Suprapubic skin (tissue), 4 donors: ENCODE data around the gene TTLL6. TPM values are rescaled to one million over a fixed set of nuclear protein-coding genes. Genes with fewer than 3 reads are reported as not detected.
A peak's percentile ranks its signal among the peaks of the same experiment; 100 is the strongest.

ENCODE experiments used
- DNase-seq, 2 donors: peaks; one replicate each; pipeline ENCODE4 v3.0.0-alpha.2; 2019; ENCODE audit warnings: low spot score in 2 of 2
- H3K27ac ChIP-seq: fragments of 200-600 bp; sonication (generic); one replicate; pipeline ENCODE4 v1.5.1; 2019
- H3K27me3 ChIP-seq: fragments of 200-600 bp; sonication (generic); one replicate; pipeline ENCODE4 v1.5.1; 2019
- H3K36me3 ChIP-seq: fragments of 200-600 bp; sonication (generic); one replicate; pipeline ENCODE4 v1.5.1; 2019
- H3K4me1 ChIP-seq: fragments of 200-600 bp; sonication (generic); one replicate; pipeline ENCODE4 v1.5.1; 2019
- H3K4me3 ChIP-seq: fragments of 200-600 bp; sonication (generic); one replicate; pipeline ENCODE4 v1.5.1; 2019; ENCODE audit warnings: mild to moderate bottlenecking
- H3K9me3 ChIP-seq: fragments of 200-600 bp; sonication (generic); one replicate; pipeline ENCODE4 v1.5.1; 2019
- EP300 ChIP-seq: sonication (generic); formaldehyde crosslinking; IDR thresholded peaks from one replicate; pipeline ENCODE4 v1.6.1; 2017; ENCODE audit warnings: antibody characterized with exemption
- POLR2A ChIP-seq, 2 donors: fragments of 450-650 bp; IDR thresholded peaks; one replicate each; pipeline ENCODE4 v1.6.1; 2017; ENCODE audit warnings: antibody characterized with exemption in 2 of 2, mild to moderate bottlenecking in 2 of 2, moderate library complexity in 2 of 2
- POLR2AphosphoS5 ChIP-seq, 3 donors: sonication (generic); formaldehyde crosslinking; IDR thresholded peaks; one replicate each; pipeline ENCODE4 v1.6.1; 2017; ENCODE audit warnings: antibody characterized with exemption in 3 of 3
- WGBS: methylation state at CpG from one replicate; pipeline ENCODE4 v1.1.5; 2018; 5-methylcytosine and 5-hydroxymethylcytosine counted together
- total RNA-seq, 4 donors: library from RNA; depleted of rRNA; stranded (reverse); fragments of >200 nt; gene quantifications; one replicate each; pipeline ENCODE4 v1.1.0, GENCODE V29; 2016
- TF ChIP-seq, protein P1 (sequence below), 2 donors: fragments of 200-600 bp in 1 of 2; fragments of 450-650 bp in 1 of 2; sonication (generic) in 1 of 2; IDR thresholded peaks; one replicate each; pipeline ENCODE4 v1.5.1; 2016 to 2019; ENCODE audit warnings: antibody characterized with exemption in 2 of 2, mild to moderate bottlenecking in 1 of 2, moderate library complexity in 1 of 2

TTLL6 gene
- total RNA-seq, 4 donors from 2014 or later: not detected

DNA sequence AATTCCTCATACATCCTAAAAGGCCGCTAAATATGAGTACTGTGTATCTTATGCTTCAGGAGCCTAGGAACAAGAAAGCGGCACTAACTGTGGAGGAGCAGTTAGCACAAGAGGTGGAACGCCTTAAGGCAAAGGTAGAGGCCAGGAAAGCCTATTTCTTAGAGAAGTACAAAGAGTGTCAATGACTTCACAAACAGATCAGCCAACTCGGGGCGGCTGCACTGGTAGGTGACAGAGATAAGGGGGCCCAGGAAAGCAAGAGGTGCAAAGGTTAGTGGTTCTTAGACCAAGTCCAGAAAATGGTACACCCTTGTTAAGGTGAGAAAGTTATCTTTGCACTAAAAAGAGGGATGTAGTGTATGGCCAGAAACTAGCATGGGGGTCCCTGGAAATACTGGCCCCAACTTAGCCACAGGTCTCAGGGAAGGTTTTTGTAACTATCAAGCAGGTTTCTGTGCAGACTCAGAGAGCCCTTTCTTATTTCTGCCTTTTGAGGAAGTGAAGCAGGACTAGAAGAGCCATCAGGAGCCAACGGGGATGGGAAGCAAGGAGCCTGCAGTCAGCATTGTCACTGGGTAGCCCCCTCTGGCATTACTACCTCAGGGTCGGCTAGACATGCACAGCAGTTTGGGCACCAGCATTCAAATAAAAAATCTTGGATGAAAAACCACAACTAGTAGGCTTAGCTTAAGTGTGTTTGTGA, 37.9 kb upstream of the TTLL6 start:
- no peaks in the 10 kb centered on the region for H3K9me3 ChIP-seq
- TF ChIP-seq, protein P1, sequence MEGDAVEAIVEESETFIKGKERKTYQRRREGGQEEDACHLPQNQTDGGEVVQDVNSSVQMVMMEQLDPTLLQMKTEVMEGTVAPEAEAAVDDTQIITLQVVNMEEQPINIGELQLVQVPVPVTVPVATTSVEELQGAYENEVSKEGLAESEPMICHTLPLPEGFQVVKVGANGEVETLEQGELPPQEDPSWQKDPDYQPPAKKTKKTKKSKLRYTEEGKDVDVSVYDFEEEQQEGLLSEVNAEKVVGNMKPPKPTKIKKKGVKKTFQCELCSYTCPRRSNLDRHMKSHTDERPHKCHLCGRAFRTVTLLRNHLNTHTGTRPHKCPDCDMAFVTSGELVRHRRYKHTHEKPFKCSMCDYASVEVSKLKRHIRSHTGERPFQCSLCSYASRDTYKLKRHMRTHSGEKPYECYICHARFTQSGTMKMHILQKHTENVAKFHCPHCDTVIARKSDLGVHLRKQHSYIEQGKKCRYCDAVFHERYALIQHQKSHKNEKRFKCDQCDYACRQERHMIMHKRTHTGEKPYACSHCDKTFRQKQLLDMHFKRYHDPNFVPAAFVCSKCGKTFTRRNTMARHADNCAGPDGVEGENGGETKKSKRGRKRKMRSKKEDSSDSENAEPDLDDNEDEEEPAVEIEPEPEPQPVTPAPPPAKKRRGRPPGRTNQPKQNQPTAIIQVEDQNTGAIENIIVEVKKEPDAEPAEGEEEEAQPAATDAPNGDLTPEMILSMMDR (IDR thresholded peaks at IDR 0.05): no peak
- no peak for TF ChIP-seq EP300
- no peak for TF ChIP-seq POLR2AphosphoS5 (IDR thresholded peaks at IDR 0.05)
- TF ChIP-seq POLR2A (IDR thresholded peaks at IDR 0.05): no peak
- WGBS: 88% methylated on average over 7 of the region's 7 CpGs
- no peak for DNase-seq
- H3K4me1 ChIP-seq: no peaks in the 10 kb centered on the region
- no peaks in the 10 kb centered on the region for H3K27me3 ChIP-seq
- peaks cover 95% of the 10 kb centered on the region for H3K36me3 ChIP-seq
- H3K4me3 ChIP-seq: no peak overlapping the region
- no peak overlapping the region for H3K27ac ChIP-seq

DNA sequence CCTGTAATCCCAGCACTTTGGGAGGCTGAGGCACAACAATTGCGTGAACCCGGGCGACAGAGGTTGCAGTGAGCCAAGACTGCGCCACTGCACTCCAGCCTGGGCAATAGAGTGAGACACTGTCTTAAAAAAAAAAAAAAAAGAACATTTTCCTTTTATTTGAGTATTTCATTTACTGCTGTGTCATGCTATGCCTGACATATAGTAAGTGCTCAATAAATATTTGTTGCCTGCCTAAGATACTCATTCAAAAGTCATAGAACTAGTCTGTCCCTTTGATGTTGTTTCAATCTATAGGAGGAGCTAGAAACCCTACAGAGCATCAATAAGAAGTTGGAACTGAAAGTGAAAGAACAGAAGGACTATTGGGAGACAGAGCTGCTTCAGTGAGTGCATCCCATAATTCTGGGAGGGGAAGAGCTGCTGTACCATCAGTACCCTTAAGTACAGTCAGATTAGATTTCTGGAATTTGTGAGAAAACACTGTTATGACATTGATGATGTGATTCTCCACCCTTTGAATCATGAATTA, 33.8 kb upstream of the TTLL6 start:
- no peaks in the 10 kb centered on the region for H3K9me3 ChIP-seq
- 97% methylated on average over 4 of the region's 4 CpGs for WGBS
- peaks cover 89% of the 10 kb centered on the region for H3K36me3 ChIP-seq
- H3K27me3 ChIP-seq: no peaks in the 10 kb centered on the region
- H3K4me1 ChIP-seq: no peaks in the 10 kb centered on the region
- TF ChIP-seq POLR2A (IDR thresholded peaks at IDR 0.05): no peak
- no peak for TF ChIP-seq POLR2AphosphoS5 (IDR thresholded peaks at IDR 0.05)
- TF ChIP-seq EP300: no peak
- TF ChIP-seq, protein P1 (IDR thresholded peaks at IDR 0.05): no peak
- H3K27ac ChIP-seq: no peak overlapping the region
- H3K4me3 ChIP-seq: no peak overlapping the region
- DNase-seq: no peak

DNA sequence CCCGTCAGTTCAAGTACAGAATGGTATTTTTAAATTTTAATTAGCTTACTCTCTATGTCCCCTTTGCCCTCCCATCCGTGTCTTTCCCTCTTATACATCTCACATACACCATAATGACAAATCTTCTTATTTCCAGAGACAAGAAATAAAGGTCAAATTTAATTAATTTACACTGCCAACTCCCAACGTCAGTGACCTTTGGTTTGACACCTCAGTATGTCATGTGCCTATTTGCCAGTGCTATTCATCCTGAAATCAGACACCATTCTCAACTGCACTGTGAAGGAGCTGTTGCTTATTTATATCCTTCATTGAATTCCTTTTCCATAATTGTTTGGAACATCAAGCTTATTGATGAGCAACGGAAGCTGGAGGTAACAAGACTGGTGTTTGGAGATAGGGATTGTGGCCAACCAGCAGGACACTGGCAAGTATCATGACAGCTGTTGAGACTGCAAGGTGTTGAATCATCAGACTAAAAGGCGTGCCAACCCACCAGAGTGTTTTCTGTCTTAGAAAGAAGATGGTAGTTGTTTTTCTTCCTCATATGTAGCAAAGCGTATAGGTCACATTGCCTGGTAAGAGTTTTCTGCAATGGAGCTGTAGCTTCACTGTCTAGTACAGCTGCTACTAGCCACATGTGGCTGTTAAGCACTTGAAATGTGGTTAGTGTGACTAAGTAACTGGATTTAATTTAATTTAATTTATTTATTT, 26.3 kb upstream of the TTLL6 start:
- Histone ChIP-seq H3K4me1 (peaks cover 44% of the 10 kb centered on the region), H3K9me3 (no peaks in the 10 kb centered on the region), H3K4me3 (no peak overlapping the region), H3K27me3 (no peaks in the 10 kb centered on the region), H3K27ac (peak overlapping the region; percentile 12), H3K36me3 (peaks cover 50% of the 10 kb centered on the region)
- WGBS: 81% methylated on average over 6 of the region's 6 CpGs
- TF ChIP-seq EP300 (no peak), POLR2A (IDR thresholded peaks at IDR 0.05) (no peak), POLR2AphosphoS5 (IDR thresholded peaks at IDR 0.05) (no peak)
- TF ChIP-seq, protein P1 (IDR thresholded peaks at IDR 0.05): no peak
- DNase-seq: no peak

DNA sequence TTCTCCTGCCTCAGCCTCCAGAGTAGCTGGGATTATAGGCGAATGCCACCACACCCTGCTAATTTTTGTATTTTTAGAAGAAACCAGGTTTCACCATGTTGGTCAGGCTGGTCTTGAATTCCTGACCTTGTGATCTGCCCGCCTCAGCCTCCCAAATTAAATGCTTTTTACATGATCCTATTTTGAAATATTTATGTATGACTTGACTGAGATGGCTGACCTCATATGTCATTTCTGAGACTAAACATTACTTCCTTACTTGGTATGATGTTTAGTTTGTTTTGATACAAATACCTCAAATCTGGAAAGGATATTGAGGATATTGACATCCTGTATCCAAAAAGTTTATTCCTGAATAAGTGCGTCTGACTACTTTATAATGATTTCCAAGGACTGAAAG, 25.7 kb upstream of the TTLL6 start:
- Histone ChIP-seq H3K27me3 (no peaks in the 10 kb centered on the region), H3K9me3 (no peaks in the 10 kb centered on the region), H3K27ac (peak overlapping the region; percentile 84), H3K4me1 (peaks cover 50% of the 10 kb centered on the region), H3K36me3 (peaks cover 44% of the 10 kb centered on the region), H3K4me3 (peak overlapping the region; percentile 28)
- DNase-seq: no peak
- 89% methylated on average over 3 of the region's 3 CpGs for WGBS
- TF ChIP-seq, protein P1 (IDR thresholded peaks at IDR 0.05): no peak
- TF ChIP-seq POLR2AphosphoS5 (IDR thresholded peaks at IDR 0.05): no peak
- no peak for TF ChIP-seq EP300
- no peak for TF ChIP-seq POLR2A (IDR thresholded peaks at IDR 0.05)

DNA sequence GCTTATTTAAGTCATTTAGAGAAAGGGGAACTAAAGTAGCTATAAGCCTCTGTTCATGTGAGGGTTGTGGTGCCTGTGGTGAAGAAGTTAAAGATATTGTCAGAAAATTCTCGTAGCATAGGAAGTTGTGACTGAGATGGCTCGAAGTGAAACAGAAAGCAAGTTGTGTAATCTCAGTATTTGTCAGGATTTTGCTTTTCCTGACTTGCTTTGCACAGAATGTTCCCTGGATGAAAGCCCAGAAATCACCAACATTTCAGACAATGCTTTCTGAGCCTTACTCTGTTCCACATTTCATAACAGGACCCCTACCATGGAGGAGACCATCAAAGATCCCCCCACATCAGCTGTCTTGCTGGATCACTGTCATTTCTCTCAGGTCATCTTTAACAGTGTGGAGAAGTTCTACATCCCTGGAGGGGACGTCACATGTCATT, 24.4 kb upstream of the TTLL6 start:
- Histone ChIP-seq H3K9me3 (no peaks in the 10 kb centered on the region), H3K36me3 (peaks cover 37% of the 10 kb centered on the region), H3K4me3 (peak overlapping the region; percentile 28), H3K27me3 (no peaks in the 10 kb centered on the region), H3K4me1 (peaks cover 63% of the 10 kb centered on the region), H3K27ac (peak overlapping the region; percentile 84)
- peak; percentile 15 for TF ChIP-seq EP300
- peak in 2 of 3 donors; percentile 20 to 32 for TF ChIP-seq POLR2AphosphoS5 (IDR thresholded peaks at IDR 0.05)
- TF ChIP-seq, protein P1 (IDR thresholded peaks at IDR 0.05): no peak
- DNase-seq: no peak
- WGBS: 15% methylated on average over 3 of the region's 3 CpGs
